GM23338 (cell line): Measurements from ENCODE around the gene SAMD10. TPM values are rescaled to one million over a fixed set of nuclear protein-coding genes. Genes with fewer than 3 reads are reported as not detected.

Experiments
- ATAC-seq: fragments of 200-7000 bp; cut with Tn5 transposase; 3 replicates; pipeline ENCODE4 v1.9.1; 2020
- DNase-seq: peaks from one replicate; pipeline ENCODE4 v3.0.0-alpha.2; 2015; ENCODE audit warnings: low spot score
- H2AFZ ChIP-seq: fragments of 200-600 bp; sonication (generic); 2 replicates; pipeline ENCODE4 v1.8.0; 2016; ENCODE audit warnings: antibody characterized with exemption, mild to moderate bottlenecking, moderate library complexity
- H3F3A ChIP-seq: fragments of 200-600 bp; sonication (generic); replicated peaks from 2 replicates; pipeline ENCODE4 v1.8.0; 2017; ENCODE audit warnings: antibody characterized with exemption, mixed run types, low read depth
- H3K27ac ChIP-seq: fragments of 200-600 bp; sonication (generic); 2 replicates; pipeline ENCODE4 v1.6.1; 2016; ENCODE audit warnings: low read depth
- H3K27me3 ChIP-seq: fragments of 200-600 bp; sonication (generic); 2 replicates; pipeline ENCODE4 v1.8.0; 2016; ENCODE audit warnings: mild to moderate bottlenecking, mixed run types, moderate library complexity; ENCODE audit not compliant: insufficient read depth
- H3K36me3 ChIP-seq: fragments of 200-600 bp; sonication (generic); 2 replicates; pipeline ENCODE4 v1.8.0; 2016; ENCODE audit warnings: mild to moderate bottlenecking; ENCODE audit not compliant: insufficient read depth
- H3K4me1 ChIP-seq: fragments of 200-600 bp; sonication (generic); 2 replicates; pipeline ENCODE4 v1.8.0; 2016; ENCODE audit warnings: mild to moderate bottlenecking, moderate library complexity; ENCODE audit not compliant: insufficient read depth
- H3K4me2 ChIP-seq: fragments of 200-600 bp; sonication (generic); 2 replicates; pipeline ENCODE4 v1.7.1; 2017; ENCODE audit warnings: mixed run types
- H3K4me3 ChIP-seq: fragments of 200-600 bp; sonication (generic); 2 replicates; pipeline ENCODE4 v1.6.1; 2016; ENCODE audit warnings: mixed run types
- H3K79me2 ChIP-seq: fragments of 200-600 bp; sonication (generic); replicated peaks from 2 replicates; pipeline ENCODE4 v1.8.0; 2017; ENCODE audit warnings: mild to moderate bottlenecking; ENCODE audit not compliant: insufficient read depth
- H3K9me2 ChIP-seq: fragments of 200-600 bp; sonication (generic); 2 replicates; pipeline ENCODE4 v1.8.0; 2017; ENCODE audit not compliant: insufficient read depth
- H4K20me1 ChIP-seq: fragments of 200-600 bp; sonication (generic); replicated peaks from 2 replicates; pipeline ENCODE4 v1.8.0; 2017; ENCODE audit warnings: mild to moderate bottlenecking; ENCODE audit not compliant: insufficient read depth
- H3K27ac Mint-ChIP-seq: 2 replicates; pipeline ENCODE4 v1.8.0; 2020; ENCODE audit warnings: inconsistent platforms, mild to moderate bottlenecking, moderate library complexity, mixed read lengths
- H3K27me3 Mint-ChIP-seq: 3 replicates; pipeline ENCODE4 v1.8.0; 2022; ENCODE audit warnings: low read depth, mild to moderate bottlenecking, moderate library complexity, mixed read lengths, inconsistent platforms; ENCODE audit not compliant: insufficient read depth, poor library complexity
- H3K36me3 Mint-ChIP-seq: 3 replicates; pipeline ENCODE4 v1.8.0; 2021; ENCODE audit warnings: low read depth, mild to moderate bottlenecking, inconsistent platforms, moderate library complexity, mixed read lengths
- H3K4me1 Mint-ChIP-seq: 3 replicates; pipeline ENCODE4 v1.8.0; 2020; ENCODE audit warnings: mild to moderate bottlenecking, inconsistent platforms, mixed read lengths
- H3K4me3 Mint-ChIP-seq: 3 replicates; pipeline ENCODE4 v1.8.0; 2021; ENCODE audit warnings: moderate library complexity, mild to moderate bottlenecking, inconsistent platforms, mixed read lengths
- H3K9me3 Mint-ChIP-seq: 3 replicates; pipeline ENCODE4 v1.8.0; 2020; ENCODE audit warnings: moderate library complexity, mild to moderate bottlenecking, inconsistent platforms, mixed read lengths
- CREB1 ChIP-seq: fragments of 250-450 bp; sonication (Bioruptor Pico); IDR thresholded peaks from 2 replicates; pipeline ENCODE4 v1.5.0; 2020; ENCODE audit warnings: low read depth, mild to moderate bottlenecking, moderate library complexity
- EZH2phosphoT487 ChIP-seq: fragments of 200-600 bp; sonication (generic); IDR thresholded peaks from one replicate; pipeline ENCODE4 v1.8.1; 2018; ENCODE audit warnings: antibody characterized with exemption; ENCODE audit not compliant: unreplicated experiment
- POLR2AphosphoS5 ChIP-seq: IDR thresholded peaks from 2 replicates; pipeline ENCODE4 v1.6.1; 2016; ENCODE audit warnings: antibody characterized with exemption, low read depth
- STAT1 ChIP-seq: IDR thresholded peaks from one replicate; pipeline ENCODE4 v1.6.1; 2016; ENCODE audit warnings: antibody characterized with exemption; ENCODE audit not compliant: unreplicated experiment
- ZNF331 ChIP-seq: fragments of 250-450 bp; sonication (Bioruptor Pico); IDR thresholded peaks from 2 replicates; pipeline ENCODE4 v1.5.0; 2020; ENCODE audit warnings: low read depth, mild to moderate bottlenecking, moderate library complexity
- polyA plus RNA-seq: library from polyadenylated mRNA; unstranded; fragments of >200 nt; fragmentation: Nextera tagmentation; extraction: Ambion mirVana; gene quantifications from 2 replicates; pipeline ENCODE4 v1.2.1, GENCODE V29; 2016
- total RNA-seq: library from RNA; depleted of rRNA; stranded (reverse); fragments of >200 nt; shearing (Covaris generic); gene quantifications from 2 replicates; pipeline ENCODE4 v1.2.3, GENCODE V29; 2014
- TF ChIP-seq, protein P1 (sequence below): IDR thresholded peaks from one replicate; pipeline ENCODE4 v1.6.1; 2018; ENCODE audit warnings: antibody characterized with exemption; ENCODE audit not compliant: unreplicated experiment
- TF ChIP-seq, protein P2 (sequence below): IDR thresholded peaks from 2 replicates; pipeline ENCODE4 v1.6.1; 2016; ENCODE audit warnings: antibody characterized with exemption
- TF ChIP-seq, protein P3 (sequence below), 2 experiments: fragments of 200-600 bp in 1 of 2; sonication (generic) in 1 of 2; conservative IDR thresholded peaks; 2 replicates each; pipeline versions ENCODE4 v1.5.1 to v1.6.1; 2016 to 2017; ENCODE audit warnings: antibody characterized with exemption in 2 of 2, low read depth in 2 of 2, mild to moderate bottlenecking in 2 of 2, moderate library complexity in 1 of 2

SAMD10 gene
- total and polyA plus RNA-seq, 2 experiments from 2014 or later, result 2.1 to 7.3 TPM

DNA sequence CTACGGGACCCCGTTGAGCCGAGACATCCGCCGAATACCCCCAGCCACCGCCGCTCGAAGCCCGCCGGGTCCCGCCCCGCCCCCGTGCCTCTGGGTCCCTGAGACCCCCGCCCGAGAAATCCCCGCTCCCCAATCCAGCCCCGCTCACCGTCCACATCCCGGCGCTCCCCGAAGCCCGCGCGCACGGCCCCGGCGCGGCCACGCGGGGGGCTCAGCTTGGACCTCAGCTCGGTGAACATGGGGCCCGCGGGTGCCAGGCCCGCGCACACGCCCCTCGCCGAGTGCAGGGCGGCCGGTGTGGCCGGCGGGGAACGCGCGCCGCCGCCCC, 249 bp downstream of the SAMD10 start (continued):
- TF ChIP-seq, protein P1, sequence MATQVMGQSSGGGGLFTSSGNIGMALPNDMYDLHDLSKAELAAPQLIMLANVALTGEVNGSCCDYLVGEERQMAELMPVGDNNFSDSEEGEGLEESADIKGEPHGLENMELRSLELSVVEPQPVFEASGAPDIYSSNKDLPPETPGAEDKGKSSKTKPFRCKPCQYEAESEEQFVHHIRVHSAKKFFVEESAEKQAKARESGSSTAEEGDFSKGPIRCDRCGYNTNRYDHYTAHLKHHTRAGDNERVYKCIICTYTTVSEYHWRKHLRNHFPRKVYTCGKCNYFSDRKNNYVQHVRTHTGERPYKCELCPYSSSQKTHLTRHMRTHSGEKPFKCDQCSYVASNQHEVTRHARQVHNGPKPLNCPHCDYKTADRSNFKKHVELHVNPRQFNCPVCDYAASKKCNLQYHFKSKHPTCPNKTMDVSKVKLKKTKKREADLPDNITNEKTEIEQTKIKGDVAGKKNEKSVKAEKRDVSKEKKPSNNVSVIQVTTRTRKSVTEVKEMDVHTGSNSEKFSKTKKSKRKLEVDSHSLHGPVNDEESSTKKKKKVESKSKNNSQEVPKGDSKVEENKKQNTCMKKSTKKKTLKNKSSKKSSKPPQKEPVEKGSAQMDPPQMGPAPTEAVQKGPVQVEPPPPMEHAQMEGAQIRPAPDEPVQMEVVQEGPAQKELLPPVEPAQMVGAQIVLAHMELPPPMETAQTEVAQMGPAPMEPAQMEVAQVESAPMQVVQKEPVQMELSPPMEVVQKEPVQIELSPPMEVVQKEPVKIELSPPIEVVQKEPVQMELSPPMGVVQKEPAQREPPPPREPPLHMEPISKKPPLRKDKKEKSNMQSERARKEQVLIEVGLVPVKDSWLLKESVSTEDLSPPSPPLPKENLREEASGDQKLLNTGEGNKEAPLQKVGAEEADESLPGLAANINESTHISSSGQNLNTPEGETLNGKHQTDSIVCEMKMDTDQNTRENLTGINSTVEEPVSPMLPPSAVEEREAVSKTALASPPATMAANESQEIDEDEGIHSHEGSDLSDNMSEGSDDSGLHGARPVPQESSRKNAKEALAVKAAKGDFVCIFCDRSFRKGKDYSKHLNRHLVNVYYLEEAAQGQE, result no peak
- TF ChIP-seq, protein P2, sequence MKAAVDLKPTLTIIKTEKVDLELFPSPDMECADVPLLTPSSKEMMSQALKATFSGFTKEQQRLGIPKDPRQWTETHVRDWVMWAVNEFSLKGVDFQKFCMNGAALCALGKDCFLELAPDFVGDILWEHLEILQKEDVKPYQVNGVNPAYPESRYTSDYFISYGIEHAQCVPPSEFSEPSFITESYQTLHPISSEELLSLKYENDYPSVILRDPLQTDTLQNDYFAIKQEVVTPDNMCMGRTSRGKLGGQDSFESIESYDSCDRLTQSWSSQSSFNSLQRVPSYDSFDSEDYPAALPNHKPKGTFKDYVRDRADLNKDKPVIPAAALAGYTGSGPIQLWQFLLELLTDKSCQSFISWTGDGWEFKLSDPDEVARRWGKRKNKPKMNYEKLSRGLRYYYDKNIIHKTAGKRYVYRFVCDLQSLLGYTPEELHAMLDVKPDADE, result no peak
- TF ChIP-seq ZNF331 (CRISPR knock-in tag) (no peak), CREB1 (CRISPR knock-in tag) (no peak), POLR2AphosphoS5 (no peak), STAT1 (no peak)
- TF ChIP-seq, protein P3, sequence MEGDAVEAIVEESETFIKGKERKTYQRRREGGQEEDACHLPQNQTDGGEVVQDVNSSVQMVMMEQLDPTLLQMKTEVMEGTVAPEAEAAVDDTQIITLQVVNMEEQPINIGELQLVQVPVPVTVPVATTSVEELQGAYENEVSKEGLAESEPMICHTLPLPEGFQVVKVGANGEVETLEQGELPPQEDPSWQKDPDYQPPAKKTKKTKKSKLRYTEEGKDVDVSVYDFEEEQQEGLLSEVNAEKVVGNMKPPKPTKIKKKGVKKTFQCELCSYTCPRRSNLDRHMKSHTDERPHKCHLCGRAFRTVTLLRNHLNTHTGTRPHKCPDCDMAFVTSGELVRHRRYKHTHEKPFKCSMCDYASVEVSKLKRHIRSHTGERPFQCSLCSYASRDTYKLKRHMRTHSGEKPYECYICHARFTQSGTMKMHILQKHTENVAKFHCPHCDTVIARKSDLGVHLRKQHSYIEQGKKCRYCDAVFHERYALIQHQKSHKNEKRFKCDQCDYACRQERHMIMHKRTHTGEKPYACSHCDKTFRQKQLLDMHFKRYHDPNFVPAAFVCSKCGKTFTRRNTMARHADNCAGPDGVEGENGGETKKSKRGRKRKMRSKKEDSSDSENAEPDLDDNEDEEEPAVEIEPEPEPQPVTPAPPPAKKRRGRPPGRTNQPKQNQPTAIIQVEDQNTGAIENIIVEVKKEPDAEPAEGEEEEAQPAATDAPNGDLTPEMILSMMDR (conservative IDR thresholded peaks at IDR 0.05; ENCODE audit: low read depth in 2 of 2), result no peak

DNA sequence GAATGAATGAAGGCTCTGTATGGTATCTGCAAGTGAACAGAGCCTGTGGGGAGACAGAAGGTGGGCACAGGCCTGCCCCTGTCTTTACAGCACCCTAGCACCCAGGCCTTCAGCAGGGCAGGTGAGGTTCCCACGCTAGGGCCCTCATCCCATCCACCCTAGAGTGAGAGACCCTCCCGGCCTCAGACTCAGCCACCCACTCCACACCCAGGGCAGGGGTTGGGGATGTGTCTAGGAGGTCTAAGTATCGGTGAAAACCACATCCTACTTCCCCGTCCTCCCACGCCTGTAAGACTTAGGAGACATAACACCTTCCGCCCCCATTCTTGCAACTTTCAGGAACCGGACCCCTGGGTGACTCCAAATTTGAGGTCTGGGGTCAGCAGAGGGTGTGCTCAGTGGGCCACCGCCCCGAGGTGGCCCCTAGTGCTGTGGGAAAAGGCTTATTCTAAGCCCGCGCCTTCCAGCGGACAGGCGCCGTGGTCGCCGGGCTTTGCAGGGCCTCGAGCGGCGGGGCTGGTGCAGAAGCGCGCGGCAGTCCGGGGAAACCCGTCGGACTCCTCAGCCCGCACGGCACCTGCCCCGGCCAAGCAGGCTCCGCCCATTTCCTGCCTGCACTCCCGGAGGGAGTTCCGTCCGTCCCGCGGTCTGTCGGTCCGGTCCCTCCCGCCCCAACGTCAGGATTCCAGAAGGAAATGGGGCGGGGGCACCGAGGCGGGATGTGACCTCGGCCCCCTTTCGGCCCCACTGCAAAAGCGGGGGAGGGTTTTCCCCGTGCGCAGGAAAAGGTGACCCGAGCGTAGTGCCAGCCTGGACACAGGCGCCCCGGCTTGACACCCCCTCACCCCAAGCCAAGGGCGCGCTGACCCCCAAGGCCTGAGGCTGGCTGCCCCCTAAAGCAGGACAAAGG, 868 bp downstream of the SAMD10 start:
- peak; percentile 46 for ATAC-seq

More for the DNA sequence above, 868 bp downstream of the SAMD10 start:
- H3K9me3 Mint-ChIP-seq, result no peaks in the 10 kb centered on the region; the same call in 1 of the 3 replicates
- H3K9me2 ChIP-seq, result no peaks in the 10 kb centered on the region
- H3K36me3 ChIP-seq, result no peaks in the 10 kb centered on the region
- peaks cover 16% of the 10 kb centered on the region for H3K36me3 Mint-ChIP-seq
- peaks cover 9% of the 10 kb centered on the region; the same call in 1 of the 2 replicates for H4K20me1 ChIP-seq
- H3K4me1 ChIP-seq, result peaks cover 18% of the 10 kb centered on the region
- peak; percentile 94 for DNase-seq
- peaks cover 21% of the 10 kb centered on the region for H3F3A ChIP-seq
- H3K27me3 Mint-ChIP-seq, result peaks cover 26% of the 10 kb centered on the region
- peaks cover 17% of the 10 kb centered on the region for H3K79me2 ChIP-seq
- peaks cover 15% of the 10 kb centered on the region for H3K27me3 ChIP-seq
- peak overlapping the region; percentile 79 for H3K4me3 Mint-ChIP-seq
- peak overlapping the region; percentile 98 for H3K4me3 ChIP-seq
- no peak overlapping the region for H3K27ac Mint-ChIP-seq
- H3K4me2 ChIP-seq, result peak overlapping the region; percentile 86
- peak; percentile 64; the same call in 1 of the 2 replicates for TF ChIP-seq POLR2AphosphoS5
- no peak for TF ChIP-seq EZH2phosphoT487
- TF ChIP-seq, protein P2, result peak; percentile 83; the same call in 1 of the 2 replicates
- H2AFZ ChIP-seq, result peak overlapping the region; percentile 93
- no peak overlapping the region for H3K27ac ChIP-seq
- H3K4me1 Mint-ChIP-seq, result peaks cover 33% of the 10 kb centered on the region
